ENCODE measurements around the gene TLR6. TPM values are rescaled to one million over a fixed set of nuclear protein-coding genes. Genes with fewer than 3 reads are reported as not detected.
A peak's percentile ranks its signal among the peaks of the same experiment; 100 is the strongest.

TLR6 gene
- total and polyA plus RNA-seq, 2 experiments from 2014 or later: 0.36 to 0.76 TPM

DNA sequence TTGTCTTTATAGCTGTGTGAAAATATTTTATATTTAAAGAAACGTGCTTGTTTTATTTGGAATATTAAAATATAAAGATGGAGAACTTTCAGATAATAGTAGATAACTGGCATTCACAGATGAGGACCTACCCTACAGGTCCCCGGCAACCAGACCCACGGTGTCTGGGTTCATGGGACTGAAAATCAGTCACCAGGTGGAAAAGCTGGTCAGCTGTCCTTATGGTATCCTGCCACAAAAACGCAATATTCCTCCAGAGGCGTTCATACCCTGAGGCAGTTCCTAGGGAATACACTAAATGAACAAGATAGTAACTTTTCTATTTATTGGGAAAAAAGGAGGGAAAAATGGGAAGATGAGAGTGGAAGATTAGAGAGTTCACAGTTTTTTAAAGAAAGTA is 1.2 kb downstream of the TLR6 start:
- H3K79me2 ChIP-seq (ENCODE audit: insufficient read depth): no peaks in the 10 kb centered on the region
- H2AFZ ChIP-seq: peak overlapping the region; percentile 80; the same call in 1 of the 2 replicates
- in situ Hi-C loops (cut with MboI): no loop called here

DNA sequence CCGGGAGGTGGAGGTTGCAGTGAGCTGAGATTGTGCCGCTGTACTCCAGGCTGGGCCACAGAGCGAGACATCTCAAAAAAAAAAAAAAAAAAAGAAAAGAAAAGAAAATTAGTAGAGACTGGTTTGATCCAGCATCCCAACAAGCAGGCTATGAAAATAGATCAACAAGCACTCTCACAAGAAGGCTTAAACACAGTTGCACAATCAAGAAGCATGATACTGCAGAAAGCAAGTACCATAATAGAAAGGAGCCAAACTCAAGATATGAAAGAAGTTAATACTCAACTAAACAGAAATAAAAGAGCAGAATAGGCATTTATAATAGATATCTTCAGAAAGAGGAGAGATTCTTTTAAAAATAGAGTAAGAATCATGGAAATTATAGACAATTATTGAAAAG is 10.6 kb downstream of the TLR6 start:
- in situ Hi-C loops (cut with MboI): no loop called here
- Histone ChIP-seq H3K4me1 (ENCODE audit: insufficient read depth) (no peaks in the 10 kb centered on the region), H3K9me3 (ENCODE audit: low read depth) (no peaks in the 10 kb centered on the region), H3F3A (ENCODE audit: insufficient read depth) (no peaks in the 10 kb centered on the region), H4K20me1 (ENCODE audit: insufficient read depth) (no peaks in the 10 kb centered on the region), H3K27ac (no peak overlapping the region), H3K4me3 (no peak overlapping the region), H3K9ac (no peak overlapping the region), H2AFZ (no peak overlapping the region), H3K27me3 (replicated peaks; ENCODE audit: insufficient read depth) (no peaks in the 10 kb centered on the region), H3K79me2 (ENCODE audit: insufficient read depth) (no peaks in the 10 kb centered on the region), H3K36me3 (ENCODE audit: low read depth) (no peaks in the 10 kb centered on the region), H3K9me2 (ENCODE audit: insufficient read depth) (no peaks in the 10 kb centered on the region), H3K4me2 (ENCODE audit: unreplicated experiment) (no peak overlapping the region)
- no peak for DNase-seq
- 56 to 80% methylated on average over 2 to 3 of the region's 3 CpGs for WGBS, 2 experiments (ENCODE audit: low coverage in 1 of 2, low lambda C conversion rate in 2 of 2, missing lambda C conversion rate in 2 of 2)
- no peak for TF ChIP-seq EZH2phosphoT487 (IDR thresholded peaks at IDR 0.05; ENCODE audit: insufficient read depth, low read depth)
- TF ChIP-seq EZH2 (IDR thresholded peaks at IDR 0.05; ENCODE audit: insufficient read depth, poor library complexity, severe bottlenecking): no peak

More for the DNA sequence above, 1.2 kb downstream of the TLR6 start:
- Histone ChIP-seq H3K27ac (no peak overlapping the region), H3K9me3 (ENCODE audit: low read depth) (no peaks in the 10 kb centered on the region), H3K9me2 (ENCODE audit: insufficient read depth) (no peaks in the 10 kb centered on the region), H3K4me3 (no peak overlapping the region), H3K9ac (no peak overlapping the region), H3K36me3 (ENCODE audit: low read depth) (no peaks in the 10 kb centered on the region), H3K4me2 (ENCODE audit: unreplicated experiment) (no peak overlapping the region), H3K4me1 (ENCODE audit: insufficient read depth) (peaks cover 20% of the 10 kb centered on the region), H4K20me1 (ENCODE audit: insufficient read depth) (no peaks in the 10 kb centered on the region), H3F3A (ENCODE audit: insufficient read depth) (peaks cover 22% of the 10 kb centered on the region), H3K27me3 (replicated peaks; ENCODE audit: insufficient read depth) (no peaks in the 10 kb centered on the region)
- no peak for DNase-seq
- WGBS, 2 experiments (ENCODE audit: low coverage in 1 of 2, low lambda C conversion rate in 2 of 2, missing lambda C conversion rate in 2 of 2): 73 to 77% methylated on average over 5 of the region's 5 CpGs
- TF ChIP-seq EZH2phosphoT487 (IDR thresholded peaks at IDR 0.05; ENCODE audit: insufficient read depth, low read depth) (no peak), EZH2 (IDR thresholded peaks at IDR 0.05; ENCODE audit: insufficient read depth, poor library complexity, severe bottlenecking) (no peak)

GRCh38 chr4:38842994-38843393 is 13.6 kb downstream of the TLR6 start:
- in situ Hi-C loops (cut with MboI): no loop called here
- 0 out of 2 replicates have a peak, but pooled peaks cover 12% of the 10 kb centered on the region for H3K27me3 ChIP-seq (replicated peaks; ENCODE audit: insufficient read depth)
- no peak overlapping the region for H3K4me2 ChIP-seq (ENCODE audit: unreplicated experiment)
- no peaks in the 10 kb centered on the region for H4K20me1 ChIP-seq (ENCODE audit: insufficient read depth)
- no peak overlapping the region for H2AFZ ChIP-seq
- H3K79me2 ChIP-seq (ENCODE audit: insufficient read depth): no peaks in the 10 kb centered on the region
- no peaks in the 10 kb centered on the region for H3K4me1 ChIP-seq (ENCODE audit: insufficient read depth)
- H3K9ac ChIP-seq: no peak overlapping the region
- H3K9me2 ChIP-seq (ENCODE audit: insufficient read depth): no peaks in the 10 kb centered on the region
- no peaks in the 10 kb centered on the region; the same call in 1 of the 2 replicates for H3F3A ChIP-seq (ENCODE audit: insufficient read depth)
- H3K27ac ChIP-seq: no peak overlapping the region
- no peaks in the 10 kb centered on the region for H3K9me3 ChIP-seq (ENCODE audit: low read depth)
- H3K4me3 ChIP-seq: no peak overlapping the region
- 62 to 69% methylated on average over 4 of the region's 4 CpGs for WGBS, 2 experiments (ENCODE audit: low coverage in 1 of 2, low lambda C conversion rate in 2 of 2, missing lambda C conversion rate in 2 of 2)
- H3K36me3 ChIP-seq (ENCODE audit: low read depth): no peaks in the 10 kb centered on the region
- TF ChIP-seq EZH2 (IDR thresholded peaks at IDR 0.05; ENCODE audit: insufficient read depth, poor library complexity, severe bottlenecking) (no peak), EZH2phosphoT487 (IDR thresholded peaks at IDR 0.05; ENCODE audit: insufficient read depth, low read depth) (no peak)
- no peak for DNase-seq

GRCh38 chr4:38837849-38838248 is 18.8 kb downstream of the TLR6 start:
- Histone ChIP-seq H3K9me3 (ENCODE audit: low read depth) (peaks cover 7% of the 10 kb centered on the region), H3K36me3 (ENCODE audit: low read depth) (no peaks in the 10 kb centered on the region), H2AFZ (no peak overlapping the region), H3K9me2 (ENCODE audit: insufficient read depth) (no peaks in the 10 kb centered on the region), H3K27ac (no peak overlapping the region), H3K27me3 (replicated peaks; ENCODE audit: insufficient read depth) (peaks cover 27% of the 10 kb centered on the region), H3F3A (ENCODE audit: insufficient read depth) (peaks cover 7% of the 10 kb centered on the region), H4K20me1 (ENCODE audit: insufficient read depth) (no peaks in the 10 kb centered on the region), H3K79me2 (ENCODE audit: insufficient read depth) (no peaks in the 10 kb centered on the region), H3K4me1 (ENCODE audit: insufficient read depth) (no peaks in the 10 kb centered on the region), H3K4me2 (ENCODE audit: unreplicated experiment) (peak overlapping the region; percentile 16), H3K9ac (no peak overlapping the region), H3K4me3 (no peak overlapping the region)
- TF ChIP-seq EZH2phosphoT487 (IDR thresholded peaks at IDR 0.05; ENCODE audit: insufficient read depth, low read depth) (0 out of 2 replicates have a peak, but pooled peaks have one; percentile 73), EZH2 (IDR thresholded peaks at IDR 0.05; ENCODE audit: insufficient read depth, poor library complexity, severe bottlenecking) (no peak)
- DNase-seq: peak; percentile 59
- whole genome bisulfite sequencing, 2 experiments (ENCODE audit: low coverage in 1 of 2, low lambda C conversion rate in 2 of 2, missing lambda C conversion rate in 2 of 2): 3 to 7% methylated on average over 2 of the region's 2 CpGs
- in situ Hi-C loops (cut with MboI): no loop called here

GRCh38 chr4:38837334-38837733 is 19.3 kb downstream of the TLR6 start:
- no peaks in the 10 kb centered on the region for H4K20me1 ChIP-seq (ENCODE audit: insufficient read depth)
- peaks cover 27% of the 10 kb centered on the region for H3K27me3 ChIP-seq (replicated peaks; ENCODE audit: insufficient read depth)
- H3K9me3 ChIP-seq (ENCODE audit: low read depth): peaks cover 7% of the 10 kb centered on the region
- no peak for TF ChIP-seq EZH2 (IDR thresholded peaks at IDR 0.05; ENCODE audit: insufficient read depth, poor library complexity, severe bottlenecking)
- TF ChIP-seq EZH2phosphoT487 (IDR thresholded peaks at IDR 0.05; ENCODE audit: insufficient read depth, low read depth): no peak
- no peak overlapping the region for H3K9ac ChIP-seq
- peaks cover 7% of the 10 kb centered on the region for H3F3A ChIP-seq (ENCODE audit: insufficient read depth)
- H3K4me1 ChIP-seq (ENCODE audit: insufficient read depth): no peaks in the 10 kb centered on the region
- no peak for DNase-seq
- H3K4me3 ChIP-seq: no peak overlapping the region
- in situ Hi-C loops (cut with MboI): no loop called here
- H3K27ac ChIP-seq: no peak overlapping the region
- no peaks in the 10 kb centered on the region for H3K36me3 ChIP-seq (ENCODE audit: low read depth)
- H2AFZ ChIP-seq: no peak overlapping the region
- H3K9me2 ChIP-seq (ENCODE audit: insufficient read depth): no peaks in the 10 kb centered on the region
- H3K79me2 ChIP-seq (ENCODE audit: insufficient read depth): no peaks in the 10 kb centered on the region
- peak overlapping the region; percentile 16 for H3K4me2 ChIP-seq (ENCODE audit: unreplicated experiment)

Data from GM23248 (cell line).